K562 (cell line): ENCODE results near the gene GZF1. TPM values are rescaled to one million over a fixed set of nuclear protein-coding genes. Genes with fewer than 3 reads are reported as not detected.
A peak's percentile ranks its signal among the peaks of the same experiment; 100 is the strongest.

Experiments used
- ATAC-seq: fragments of 200-7000 bp; cut with Tn5 transposase; 3 replicates; pipeline ENCODE4 v1.9.1; 2020; ENCODE audit warnings: moderate library complexity
- BruUV-seq: library from RNA; stranded (reverse); fragments of 400-500 nt; replicated peaks from 2 replicates; lab custom pipeline; 2021; lab: Mats Ljungman, UMichigan
- CTCF ChIA-PET: fragments of 300-600 bp; formaldehyde crosslinking; extraction: SDS; loops from one replicate; lab custom pipeline; 2021; ENCODE audit warnings: low intra/inter-chr PET ratio; lab: Yijun Ruan, JAX
- POLR2A ChIA-PET: fragments of 300-600, 350-650 bp; sonication (Branson Sonifier 250); formaldehyde crosslinking; extraction: SDS; loops from one replicate; lab custom pipeline; 2021; ENCODE audit warnings: antibody characterized with exemption, inconsistent platforms; lab: Yijun Ruan, JAX
- DNase-seq, 4 experiments: peaks; one replicate each; pipeline versions ENCODE4 v3.0.0 to v3.0.0-alpha.2; 2011 to 2018; ENCODE audit warnings: low spot score in 3 of 4, mixed read lengths in 3 of 4; ENCODE audit errors: extremely low read depth in 1 of 4
- FAIRE-seq: peaks from 2 replicates; lab custom pipeline; 2011; peaks lifted over from hg19 to GRCh38; lab: Jason Lieb, UNC
- H2AFZ ChIP-seq: 2 replicates; pipeline ENCODE4 v1.6.0; 2011; ENCODE audit warnings: low read depth, low read length, control low read depth, inconsistent platforms
- H3K27ac ChIP-seq: fragments of 200-600 bp; 3 replicates; pipeline ENCODE4 v1.8.0; 2011; ENCODE audit warnings: low read depth, mild to moderate bottlenecking, control low read depth, inconsistent platforms, low read length, moderate library complexity, mixed read lengths; ENCODE audit errors: extremely low read depth
- H3K27me3 ChIP-seq, 2 experiments: fragments of 300-600 bp in 1 of 2; 2 replicates in 1 of 2; 3 replicates in 1 of 2; pipeline versions ENCODE4 v1.6.0 to v1.8.0; 2011; ENCODE audit warnings: inconsistent platforms in 2 of 2, low read length in 2 of 2, mild to moderate bottlenecking in 1 of 2, mixed read lengths in 1 of 2, moderate library complexity in 1 of 2; ENCODE audit not compliant: control insufficient read depth in 2 of 2, insufficient read depth in 2 of 2
- H3K36me3 ChIP-seq: fragments of 300-600 bp; 3 replicates; pipeline ENCODE4 v1.8.0; 2011; ENCODE audit warnings: mild to moderate bottlenecking, low read length, inconsistent platforms; ENCODE audit not compliant: control insufficient read depth, insufficient read depth
- H3K4me1 ChIP-seq, 2 experiments: fragments of 200-600 bp in 1 of 2; replicated peaks in 1 of 2; 2 replicates in 1 of 2; 3 replicates in 1 of 2; pipeline versions ENCODE4 v1.5.1 to v1.8.0; 2011; ENCODE audit warnings: inconsistent platforms in 2 of 2, low read length in 2 of 2, mild to moderate bottlenecking in 1 of 2, mixed read lengths in 1 of 2, moderate library complexity in 1 of 2; ENCODE audit not compliant: control insufficient read depth in 2 of 2, insufficient read depth in 2 of 2
- H3K4me2 ChIP-seq: 2 replicates; pipeline ENCODE4 v1.6.1; 2011; ENCODE audit warnings: low read length, control low read depth, inconsistent platforms, mixed read lengths; ENCODE audit not compliant: insufficient read depth
- H3K4me3 ChIP-seq: fragments of 200-600 bp; sonication (generic), shearing (Covaris generic); 2 replicates; pipeline ENCODE4 v1.5.1; 2016; ENCODE audit warnings: control low read depth, inconsistent platforms
- H3K79me2 ChIP-seq: fragments of 200-600 bp; 3 replicates; pipeline ENCODE4 v1.8.0; 2011; ENCODE audit warnings: low read length, inconsistent platforms; ENCODE audit not compliant: control insufficient read depth, insufficient read depth
- H3K9ac ChIP-seq, 2 experiments: 2 replicates each; pipeline versions ENCODE4 v1.6.0 to v1.6.1; 2011; ENCODE audit warnings: low read depth in 2 of 2, low read length in 2 of 2, control low read depth in 1 of 2, inconsistent platforms in 1 of 2, mild to moderate bottlenecking in 1 of 2, mixed read lengths in 1 of 2; ENCODE audit not compliant: insufficient read depth in 1 of 2
- H3K9me1 ChIP-seq: one replicate; pipeline ENCODE4 v1.6.0; 2011; ENCODE audit warnings: inconsistent platforms, mild to moderate bottlenecking, low read length, moderate library complexity; ENCODE audit not compliant: control insufficient read depth, insufficient read depth
- H3K9me3 ChIP-seq: replicated peaks from 2 replicates; pipeline ENCODE4 v1.5.1; 2011; ENCODE audit warnings: low read depth, low read length, inconsistent platforms; ENCODE audit not compliant: control insufficient read depth, insufficient read depth
- H4K20me1 ChIP-seq: replicated peaks from 2 replicates; pipeline ENCODE4 v1.6.1; 2011; ENCODE audit warnings: low read length, inconsistent platforms, mixed read lengths; ENCODE audit not compliant: control insufficient read depth, insufficient read depth
- CSDE1 ChIP-seq, 2 experiments: fragments of 450-650 bp; IDR thresholded peaks; 2 replicates each; pipeline ENCODE4 v1.6.1; 2016; ENCODE audit warnings: mild to moderate bottlenecking in 1 of 2
- ETV1 ChIP-seq: fragments of 450-650 bp; conservative IDR thresholded peaks from 2 replicates; pipeline ENCODE4 v1.6.1; 2016; ENCODE audit warnings: missing genetic modification characterization, control low read depth, low read depth, missing compliant biosample characterization
- FUS ChIP-seq: fragments of 200-400 bp; formaldehyde crosslinking; optimal IDR thresholded peaks from 2 replicates; pipeline ENCODE3; 2017; ENCODE audit warnings: low read depth, low read length
- LCOR ChIP-seq: sonication (generic); formaldehyde crosslinking; IDR thresholded peaks from 2 replicates; pipeline ENCODE4 v1.8.0; 2022; ENCODE audit warnings: mild to moderate bottlenecking, missing genetic modification reagents
- RFX7 ChIP-seq: fragments of 250-450 bp; sonication (Bioruptor Pico); IDR thresholded peaks from 2 replicates; pipeline ENCODE4 v1.5.1; 2021; ENCODE audit warnings: mild to moderate bottlenecking
- ZBTB8A ChIP-seq: fragments of 450-650 bp; IDR thresholded peaks from 2 replicates; pipeline ENCODE4 v1.6.1; 2018; ENCODE audit warnings: mild to moderate bottlenecking, moderate library complexity; ENCODE audit not compliant: partially characterized antibody
- ZFP36 ChIP-seq: fragments of 150-350 bp; IDR thresholded peaks from 2 replicates; pipeline ENCODE4 v1.6.1; 2018; ENCODE audit warnings: low read length, low read depth; ENCODE audit not compliant: partially characterized antibody
- ZNF121 ChIP-seq: sonication (generic); formaldehyde crosslinking; conservative IDR thresholded peaks from 2 replicates; pipeline ENCODE4 v1.8.0; 2022; ENCODE audit warnings: missing genetic modification reagents
- ZNF668 ChIP-seq: fragments of 250-450 bp; sonication (Bioruptor Pico); IDR thresholded peaks from 2 replicates; pipeline ENCODE4 v1.8.0; 2022; ENCODE audit warnings: mild to moderate bottlenecking, inconsistent platforms
- WGBS: fragments of 100-300 bp; shearing (Covaris generic); methylation state at CpG from one replicate; pipeline ENCODE4 v1.1.6; 2016; ENCODE audit warnings: low coverage, mixed read lengths; ENCODE audit not compliant: insufficient coverage; ENCODE audit errors: missing lambda C conversion rate; 5-methylcytosine and 5-hydroxymethylcytosine counted together
- in situ Hi-C: fragments of 300-500 bp; cut with MboI; formaldehyde crosslinking; loops from 4 replicates; pipeline ENCODE4 v1.15.0; 2018; ENCODE audit warnings: inconsistent platforms, mixed read lengths
- intact Hi-C: fragments of 100-400 bp; cut with micrococcal nuclease; formaldehyde crosslinking; loops from 2 replicates; pipeline ENCODE4 v1.14.2; 2022
- polyA plus RNA-seq, 8 experiments: library from polyadenylated mRNA; depleted of rRNA in 4 of 8; stranded (reverse) in 5 of 8; unstranded in 3 of 8; fragments of >200 nt; fragmentation: Nextera tagmentation in 2 of 8; fragmentation: Illumina TruSeq in 1 of 8; extraction: Ambion mirVana in 2 of 8; extraction: Trizol in 1 of 8; gene quantifications; 2 replicates each; pipeline versions ENCODE4 v1.2.1 to v1.2.3, GENCODE V29; 2011 to 2014; ENCODE audit warnings: inconsistent platforms in 1 of 8, missing spikeins in 1 of 8
- total RNA-seq, 7 experiments: library from RNA; depleted of rRNA in 6 of 7; stranded (reverse); fragments of >200 nt in 6 of 7; fragmentation: Illumina TruSeq in 2 of 7; extraction: Trizol in 2 of 7; gene quantifications; 2 replicates each; pipeline versions ENCODE4 v1.2.1 to v1.2.3, GENCODE V29; 2011 to 2021; ENCODE audit warnings: low replicate concordance in 1 of 7
- TF ChIP-seq, protein P1 (sequence below): fragments of 250-450 bp; sonication (Bioruptor Pico); IDR thresholded peaks from 2 replicates; pipeline ENCODE4 v1.5.0; 2021; ENCODE audit warnings: mild to moderate bottlenecking, borderline replicate concordance
- TF ChIP-seq, protein P2 (sequence below): fragments of 200-800 bp; sonication (Bioruptor generic); IDR thresholded peaks from 2 replicates; pipeline ENCODE4 v1.6.1; 2017; ENCODE audit warnings: missing genetic modification characterization, missing compliant biosample characterization
- TF ChIP-seq, protein P3 (sequence below): sonication (generic); formaldehyde crosslinking; IDR thresholded peaks from 2 replicates; pipeline ENCODE4 v1.4.0; 2020; ENCODE audit warnings: mild to moderate bottlenecking, missing genetic modification reagents

Gene GZF1
- total and polyA plus RNA-seq, 9 of the 15 experiments (the other 6 are each of a cell fraction or from before 2014, with no cell fraction given) = 1.2 to 15.7 (median 7.4) TPM

- TF ChIP-seq CSDE1 (IDR thresholded peaks at IDR 0.05) (no peak), ZNF668 (CRISPR knock-in tag) (no peak)
- TF ChIP-seq, protein P1, sequence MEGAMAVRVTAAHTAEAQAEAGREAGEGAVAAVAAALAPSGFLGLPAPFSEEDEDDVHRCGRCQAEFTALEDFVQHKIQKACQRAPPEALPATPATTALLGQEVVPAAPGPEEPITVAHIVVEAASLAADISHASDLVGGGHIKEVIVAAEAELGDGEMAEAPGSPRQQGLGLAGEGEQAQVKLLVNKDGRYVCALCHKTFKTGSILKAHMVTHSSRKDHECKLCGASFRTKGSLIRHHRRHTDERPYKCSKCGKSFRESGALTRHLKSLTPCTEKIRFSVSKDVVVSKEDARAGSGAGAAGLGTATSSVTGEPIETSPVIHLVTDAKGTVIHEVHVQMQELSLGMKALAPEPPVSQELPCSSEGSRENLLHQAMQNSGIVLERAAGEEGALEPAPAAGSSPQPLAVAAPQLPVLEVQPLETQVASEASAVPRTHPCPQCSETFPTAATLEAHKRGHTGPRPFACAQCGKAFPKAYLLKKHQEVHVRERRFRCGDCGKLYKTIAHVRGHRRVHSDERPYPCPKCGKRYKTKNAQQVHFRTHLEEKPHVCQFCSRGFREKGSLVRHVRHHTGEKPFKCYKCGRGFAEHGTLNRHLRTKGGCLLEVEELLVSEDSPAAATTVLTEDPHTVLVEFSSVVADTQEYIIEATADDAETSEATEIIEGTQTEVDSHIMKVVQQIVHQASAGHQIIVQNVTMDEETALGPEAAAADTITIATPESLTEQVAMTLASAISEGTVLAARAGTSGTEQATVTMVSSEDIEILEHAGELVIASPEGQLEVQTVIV = no peak
- TF ChIP-seq, all 486 proteins: peak for 3
These were observed 52.7 kb downstream of the GZF1 start (continued) for GRCh38 chr20:23414526-23415188.

DNA sequence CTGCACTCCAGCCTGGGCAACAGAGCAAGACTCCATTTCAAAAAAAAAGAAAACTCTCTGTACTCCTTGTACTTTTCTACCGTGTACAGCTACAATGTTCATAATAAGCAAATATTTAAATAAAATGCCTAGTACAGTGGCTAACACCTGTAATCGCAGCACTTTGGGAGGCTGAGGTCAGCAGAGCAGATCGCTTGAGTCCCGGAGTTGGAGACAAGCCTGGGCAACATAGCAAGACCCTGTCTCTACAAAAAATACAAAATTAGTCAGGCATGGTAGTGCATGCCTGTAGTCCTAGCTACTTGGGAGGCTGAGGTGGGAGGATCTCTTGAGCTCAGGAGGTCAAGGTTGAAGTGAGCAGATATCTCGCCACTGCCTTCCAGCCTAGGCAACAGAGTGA is 53.6 kb downstream of the GZF1 start:
- intact Hi-C loops = no loop called here
- H3K4me2 ChIP-seq = no peak overlapping the region

More for the DNA sequence above, 53.6 kb downstream of the GZF1 start:
- Histone ChIP-seq H3K36me3 (peaks cover 5% of the 10 kb centered on the region; the same call in 2 of the 3 replicates), H3K9me1 (no peaks in the 10 kb centered on the region), H3K4me3 (no peak overlapping the region), H3K9me3 (no peaks in the 10 kb centered on the region), H4K20me1 (no peaks in the 10 kb centered on the region), H3K27ac (no peak overlapping the region), H3K4me1 (peaks cover 3 to 13% of the 10 kb centered on the region in 2 experiments; a peak in 4 of 5 replicates), H2AFZ (no peak overlapping the region), H3K79me2 (peaks cover 96% of the 10 kb centered on the region), H3K27me3 (no peaks in the 10 kb centered on the region), H3K9ac (no peak overlapping the region)
- POLR2A ChIA-PET = interaction anchor here (0.6 to 0.7 kb wide), 2 partner anchors 22 to 469 kb away, joined by 3 read pairs; no protein-coding TSS in a partner anchor
- ATAC-seq (no peak), FAIRE-seq (no peak), DNase-seq (no peak)
- CTCF ChIA-PET = no interaction called here
- TF ChIP-seq ZNF121 (CRISPR knock-in tag) (peak; percentile 74), ETV1 (no peak), ZBTB8A (no peak), RFX7 (CRISPR knock-in tag) (no peak), ZFP36 (no peak), LCOR (CRISPR knock-in tag) (no peak), FUS (no peak)
- TF ChIP-seq, protein P2, sequence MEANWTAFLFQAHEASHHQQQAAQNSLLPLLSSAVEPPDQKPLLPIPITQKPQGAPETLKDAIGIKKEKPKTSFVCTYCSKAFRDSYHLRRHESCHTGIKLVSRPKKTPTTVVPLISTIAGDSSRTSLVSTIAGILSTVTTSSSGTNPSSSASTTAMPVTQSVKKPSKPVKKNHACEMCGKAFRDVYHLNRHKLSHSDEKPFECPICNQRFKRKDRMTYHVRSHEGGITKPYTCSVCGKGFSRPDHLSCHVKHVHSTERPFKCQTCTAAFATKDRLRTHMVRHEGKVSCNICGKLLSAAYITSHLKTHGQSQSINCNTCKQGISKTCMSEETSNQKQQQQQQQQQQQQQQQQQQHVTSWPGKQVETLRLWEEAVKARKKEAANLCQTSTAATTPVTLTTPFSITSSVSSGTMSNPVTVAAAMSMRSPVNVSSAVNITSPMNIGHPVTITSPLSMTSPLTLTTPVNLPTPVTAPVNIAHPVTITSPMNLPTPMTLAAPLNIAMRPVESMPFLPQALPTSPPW (CRISPR knock-in tag) = no peak
- TF ChIP-seq, protein P3, sequence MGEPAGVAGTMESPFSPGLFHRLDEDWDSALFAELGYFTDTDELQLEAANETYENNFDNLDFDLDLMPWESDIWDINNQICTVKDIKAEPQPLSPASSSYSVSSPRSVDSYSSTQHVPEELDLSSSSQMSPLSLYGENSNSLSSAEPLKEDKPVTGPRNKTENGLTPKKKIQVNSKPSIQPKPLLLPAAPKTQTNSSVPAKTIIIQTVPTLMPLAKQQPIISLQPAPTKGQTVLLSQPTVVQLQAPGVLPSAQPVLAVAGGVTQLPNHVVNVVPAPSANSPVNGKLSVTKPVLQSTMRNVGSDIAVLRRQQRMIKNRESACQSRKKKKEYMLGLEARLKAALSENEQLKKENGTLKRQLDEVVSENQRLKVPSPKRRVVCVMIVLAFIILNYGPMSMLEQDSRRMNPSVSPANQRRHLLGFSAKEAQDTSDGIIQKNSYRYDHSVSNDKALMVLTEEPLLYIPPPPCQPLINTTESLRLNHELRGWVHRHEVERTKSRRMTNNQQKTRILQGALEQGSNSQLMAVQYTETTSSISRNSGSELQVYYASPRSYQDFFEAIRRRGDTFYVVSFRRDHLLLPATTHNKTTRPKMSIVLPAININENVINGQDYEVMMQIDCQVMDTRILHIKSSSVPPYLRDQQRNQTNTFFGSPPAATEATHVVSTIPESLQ (CRISPR knock-in tag) = no peak
- in situ Hi-C loops = no loop called here
- no TSS peak for BruUV-seq
- WGBS = 87% methylated on average over 5 of the region's 5 CpGs
